Thyroid gland (tissue), 4 donors: ENCODE results near the gene CBFB.

ENCODE experiments used
- POLR2A ChIP-seq, 2 donors: fragments of 450-650 bp; IDR thresholded peaks; one replicate each; pipeline ENCODE4 v1.6.1; 2017; ENCODE audit warnings: antibody characterized with exemption in 2 of 2, mild to moderate bottlenecking in 2 of 2, moderate library complexity in 1 of 2
- TF ChIP-seq, protein P1 (sequence below), 6 experiments: fragments of 200-600 bp in 3 of 6; fragments of 450-650 bp in 3 of 6; sonication (generic) in 3 of 6; IDR thresholded peaks; one replicate each; pipeline ENCODE4 v1.5.1; 2016 to 2019; ENCODE audit warnings: antibody characterized with exemption in 6 of 6, mild to moderate bottlenecking in 2 of 6, inconsistent platforms in 1 of 6, moderate library complexity in 1 of 6

DNA sequence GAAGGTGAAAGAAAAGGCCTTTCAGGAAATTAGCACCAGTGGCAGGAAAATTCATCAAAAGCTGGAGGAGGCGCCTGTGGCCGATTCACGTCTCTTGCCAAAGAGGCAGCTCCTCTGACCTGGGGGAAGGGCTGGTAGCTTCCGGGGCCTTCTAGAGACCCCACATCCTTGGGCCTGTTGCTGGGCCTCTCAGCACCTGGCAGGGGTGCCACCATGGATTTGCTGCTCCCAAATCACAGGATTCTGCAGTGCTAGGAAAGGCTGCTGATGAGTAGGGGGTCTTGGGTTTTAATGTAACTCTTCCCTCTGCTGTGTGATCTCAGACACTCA lies 11.6 kb upstream of the CBFB start:
- TF ChIP-seq, protein P1, sequence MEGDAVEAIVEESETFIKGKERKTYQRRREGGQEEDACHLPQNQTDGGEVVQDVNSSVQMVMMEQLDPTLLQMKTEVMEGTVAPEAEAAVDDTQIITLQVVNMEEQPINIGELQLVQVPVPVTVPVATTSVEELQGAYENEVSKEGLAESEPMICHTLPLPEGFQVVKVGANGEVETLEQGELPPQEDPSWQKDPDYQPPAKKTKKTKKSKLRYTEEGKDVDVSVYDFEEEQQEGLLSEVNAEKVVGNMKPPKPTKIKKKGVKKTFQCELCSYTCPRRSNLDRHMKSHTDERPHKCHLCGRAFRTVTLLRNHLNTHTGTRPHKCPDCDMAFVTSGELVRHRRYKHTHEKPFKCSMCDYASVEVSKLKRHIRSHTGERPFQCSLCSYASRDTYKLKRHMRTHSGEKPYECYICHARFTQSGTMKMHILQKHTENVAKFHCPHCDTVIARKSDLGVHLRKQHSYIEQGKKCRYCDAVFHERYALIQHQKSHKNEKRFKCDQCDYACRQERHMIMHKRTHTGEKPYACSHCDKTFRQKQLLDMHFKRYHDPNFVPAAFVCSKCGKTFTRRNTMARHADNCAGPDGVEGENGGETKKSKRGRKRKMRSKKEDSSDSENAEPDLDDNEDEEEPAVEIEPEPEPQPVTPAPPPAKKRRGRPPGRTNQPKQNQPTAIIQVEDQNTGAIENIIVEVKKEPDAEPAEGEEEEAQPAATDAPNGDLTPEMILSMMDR (IDR thresholded peaks at IDR 0.05), result no peak
- TF ChIP-seq POLR2A (IDR thresholded peaks at IDR 0.05), result no peak
